Astrocyte (in vitro differentiated cells and primary cell): ENCODE results near the gene IGFBP1.

Experiments used
- CTCF ChIP-seq: IDR thresholded peaks from 2 replicates; pipeline ENCODE4 v1.5.1; 2011; ENCODE audit warnings: low read depth, mild to moderate bottlenecking, inconsistent platforms, low read length, moderate library complexity; ENCODE audit not compliant: insufficient read depth
- EZH2 ChIP-seq: IDR thresholded peaks from 2 replicates; pipeline ENCODE4 v1.6.1; 2012; ENCODE audit warnings: mild to moderate bottlenecking, low read length, inconsistent platforms; ENCODE audit not compliant: insufficient read depth

DNA sequence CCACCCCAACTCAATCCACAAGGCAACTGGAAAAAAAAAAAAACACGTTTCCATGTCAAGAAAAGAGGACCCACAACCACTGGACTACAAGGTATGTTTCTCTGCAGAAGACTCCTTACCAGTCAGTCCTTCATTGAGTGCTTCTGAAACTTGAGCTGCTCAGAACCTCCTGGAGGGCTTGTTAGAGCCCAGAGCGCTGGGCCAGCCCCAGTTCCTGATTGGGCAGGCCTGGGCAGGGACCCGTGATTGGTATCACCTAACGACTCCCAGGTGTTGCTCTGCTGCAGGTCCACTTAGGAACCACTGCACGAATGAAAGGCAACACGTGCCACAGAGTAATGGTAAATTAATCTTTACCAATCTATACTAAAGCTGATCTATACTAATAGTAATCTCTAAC, 14.9 kb upstream of the IGFBP1 start:
- TF ChIP-seq CTCF (no peak), EZH2 (no peak)
